GM03348 (cell line): ENCODE results near the gene SSR3.
"Not testable (repeated sequence)": the region's sequence is repeated elsewhere in the genome, so short reads cannot be mapped to it uniquely, and the experiment has no call there.

Experiments
- DNase-seq: peaks from one replicate; pipeline ENCODE4 v3.0.0; 2012; ENCODE audit warnings: low spot score

The SSR3 gene

GRCh38 chr3:156554842-156555687 lies at the start of gene SSR3:
Gene SSR3 (minus strand): TSS chr3:156555117. CDS start chr3:156555089, 28 bp downstream.
- peak; percentile 98 for DNase-seq

- no peak for DNase-seq
Measured at GRCh38 chr3:156604064-156604641, 49.2 kb upstream of the SSR3 start.

DNA sequence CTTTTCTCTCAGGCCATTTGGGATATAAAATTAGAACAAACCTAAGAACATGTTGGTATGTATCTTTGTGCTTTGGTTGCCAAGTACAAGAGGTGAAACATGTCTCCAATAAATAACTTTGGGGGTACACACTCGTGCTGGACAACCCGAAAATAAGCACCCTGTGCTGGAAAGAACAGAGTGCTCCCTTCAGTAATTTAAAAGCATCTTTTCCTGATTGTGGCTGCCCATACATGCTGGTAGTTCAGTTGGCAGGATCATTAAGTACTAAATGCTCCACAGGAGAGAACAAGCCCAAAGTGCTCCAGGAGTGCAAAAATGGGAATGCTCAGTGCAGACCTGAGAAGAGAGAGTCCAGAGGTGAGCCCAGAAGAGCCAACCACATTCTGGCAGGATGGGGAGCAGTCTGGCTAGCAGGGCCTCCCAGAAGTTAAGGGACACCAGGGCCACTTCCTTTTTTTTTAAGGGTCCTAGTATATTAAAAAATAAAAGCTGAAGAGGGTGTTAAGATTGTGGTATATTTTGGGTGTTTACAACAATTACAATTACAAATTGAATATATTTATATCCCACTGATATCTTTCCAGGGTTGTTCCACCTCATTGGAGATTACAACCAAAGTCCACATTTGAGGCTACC lies 48.6 kb upstream of the SSR3 start:
- DNase-seq = no peak

- no peak for DNase-seq
Measured at GRCh38 chr3:156602424-156602823, 47.5 kb upstream of the SSR3 start.

DNA sequence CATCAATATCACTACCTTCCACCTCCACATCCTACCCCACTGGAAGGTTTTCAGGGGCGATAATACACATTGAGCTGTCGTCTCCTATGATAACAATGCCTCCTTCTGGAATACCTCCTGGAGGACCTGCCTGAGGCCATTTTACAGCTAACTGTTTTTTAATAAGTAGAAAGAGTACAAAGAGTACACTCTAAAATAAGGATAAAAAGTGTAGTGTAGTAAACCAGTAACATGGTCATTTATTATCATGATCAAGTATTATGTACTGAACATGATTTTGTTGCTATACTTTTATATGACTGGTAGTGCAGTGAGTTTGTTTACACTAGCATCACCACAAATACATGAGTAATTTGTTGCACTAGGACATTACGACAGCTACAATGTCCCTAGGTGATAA lies 46.6 kb upstream of the SSR3 start:
- DNase-seq = no peak

DNA sequence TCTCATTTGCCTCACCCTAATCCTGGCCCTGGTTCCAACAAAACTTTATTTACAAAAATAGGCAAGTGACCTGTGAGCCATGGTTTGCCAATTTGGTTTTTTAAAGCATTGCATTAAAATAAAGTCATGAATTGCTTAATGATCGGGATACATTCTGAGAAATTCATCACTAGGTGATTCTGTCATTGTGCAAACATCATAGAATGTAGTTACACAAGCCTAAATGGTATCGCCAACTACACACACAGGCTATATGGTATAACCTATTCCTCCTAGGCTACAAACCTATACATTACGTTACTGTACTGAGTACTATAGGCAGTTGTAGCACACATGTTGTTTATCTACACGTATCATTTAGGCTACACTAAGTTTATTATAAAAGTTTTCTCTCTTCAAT lies 45.9 kb upstream of the SSR3 start:
- no peak for DNase-seq

GRCh38 chr3:156599089-156599874 lies 44.4 kb upstream of the SSR3 start:
- DNase-seq = no peak

GRCh38 chr3:156598413-156598812 lies 43.5 kb upstream of the SSR3 start:
- DNase-seq = no peak

DNA sequence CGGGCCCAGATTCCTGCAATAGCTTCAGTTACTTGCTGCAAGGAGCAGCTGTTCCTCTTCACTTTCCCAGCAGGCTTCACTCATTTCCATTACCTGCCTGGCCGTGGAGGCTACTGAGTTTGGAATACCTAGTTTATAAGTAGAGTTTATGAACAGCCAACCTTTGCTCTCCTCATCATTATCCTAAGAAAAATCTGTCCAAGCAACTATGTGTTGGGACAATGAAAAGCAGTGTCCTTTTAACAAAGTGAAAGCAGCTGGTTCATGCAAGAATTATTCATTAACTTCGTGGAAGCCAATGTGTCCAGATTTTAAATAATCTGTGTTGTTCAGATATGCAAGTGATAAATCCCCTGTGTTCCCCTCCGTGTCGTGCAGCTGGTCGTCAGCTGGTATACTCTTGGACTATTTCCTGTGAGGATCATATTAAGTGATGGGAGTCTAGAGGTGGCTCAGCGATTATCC lies 39.3 kb upstream of the SSR3 start:
- peak; percentile 11 for DNase-seq

DNA sequence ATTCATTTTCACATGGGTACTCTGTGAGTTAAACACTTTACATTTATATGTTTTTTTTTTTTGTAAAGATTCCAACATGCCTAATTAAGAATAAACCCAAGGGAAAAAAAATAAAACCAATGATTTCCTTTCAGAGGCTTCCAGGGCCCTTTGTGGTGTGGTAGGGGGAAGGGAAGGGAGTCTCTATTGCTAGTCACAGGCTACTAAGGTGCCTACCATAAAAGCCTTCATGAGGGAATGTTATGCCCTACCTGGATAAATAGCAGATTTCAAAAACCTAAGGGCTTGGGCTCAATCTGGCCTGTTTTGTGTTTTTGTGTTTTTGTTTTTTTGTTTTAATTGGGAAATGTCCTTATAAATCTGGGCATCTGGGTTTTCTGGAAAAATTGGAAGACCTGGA lies 38.9 kb upstream of the SSR3 start:
- no peak for DNase-seq

DNA sequence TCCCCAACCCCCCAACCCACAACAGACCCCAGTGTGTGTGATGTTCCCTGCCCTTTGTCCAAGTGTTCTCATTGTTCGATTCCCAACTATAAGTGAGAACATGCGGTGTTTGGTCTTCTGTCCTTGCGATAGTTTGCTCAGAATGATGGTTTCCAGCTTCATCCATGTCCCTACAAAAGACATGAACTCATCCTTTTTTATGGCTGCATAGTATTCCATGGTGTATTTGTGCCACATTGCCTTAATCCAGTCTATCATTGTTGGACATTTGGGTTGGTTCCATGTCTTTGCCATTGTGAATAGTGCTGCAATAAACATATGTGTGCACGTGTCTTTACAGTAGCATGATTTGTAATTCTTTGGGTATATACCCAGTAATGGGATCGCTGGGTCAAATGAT lies 34.9 kb upstream of the SSR3 start:
- not testable (repeated sequence) for DNase-seq

DNA sequence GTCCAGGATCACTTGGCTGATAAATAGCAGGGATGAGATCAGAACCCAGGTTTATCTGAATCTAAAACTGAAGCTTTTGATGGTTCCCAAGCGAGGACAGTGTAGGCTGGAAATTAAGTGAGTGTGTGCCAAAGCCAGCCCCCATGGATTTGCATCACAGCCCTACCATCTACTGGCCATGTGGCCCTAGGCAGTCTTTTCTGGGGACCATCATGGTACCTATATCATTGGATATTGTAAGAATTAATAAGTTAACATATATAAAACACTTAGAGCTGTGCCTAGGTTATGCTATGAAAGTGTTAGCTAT lies 32.8 kb upstream of the SSR3 start:
- no peak for DNase-seq

DNA sequence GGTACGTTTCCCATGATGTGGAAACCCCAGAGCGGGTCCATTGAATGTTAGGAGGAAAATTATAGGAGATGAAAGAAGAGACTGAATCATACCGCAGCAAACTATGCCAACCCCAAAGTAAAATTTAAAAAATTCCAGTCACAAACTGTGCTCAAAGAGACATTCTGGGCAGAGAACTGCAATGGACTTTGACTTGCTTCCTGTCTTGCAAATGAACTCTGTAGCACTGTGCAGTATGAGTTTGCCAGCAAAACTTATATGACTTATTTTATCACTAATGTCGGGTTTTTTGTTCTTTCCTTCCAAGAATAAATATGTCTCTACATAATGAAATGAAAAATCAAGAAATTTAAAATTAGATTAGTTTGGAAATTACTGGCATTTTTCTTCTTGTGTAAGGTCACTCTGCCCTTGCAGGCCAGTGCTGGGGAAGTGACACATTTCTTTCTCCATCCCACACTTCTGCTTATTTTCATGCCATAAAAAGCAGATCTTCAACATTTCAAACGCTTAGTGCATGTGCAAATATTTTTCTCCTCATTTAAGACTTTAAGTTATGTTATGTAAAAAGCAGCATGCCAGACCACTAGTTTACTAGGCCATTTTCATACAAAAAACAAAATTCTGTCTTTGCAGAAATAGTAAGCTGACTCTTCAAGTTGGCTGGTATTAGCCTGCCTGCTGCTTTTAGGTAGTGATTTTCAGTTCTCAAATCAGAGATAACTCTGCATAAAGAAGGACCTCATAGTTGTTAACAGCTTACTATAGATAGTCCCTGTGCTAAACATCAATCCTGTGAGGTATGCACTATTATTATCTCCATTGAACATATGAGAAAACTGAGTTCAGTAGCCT lies 32.2 kb upstream of the SSR3 start:
- DNase-seq = no peak

DNA sequence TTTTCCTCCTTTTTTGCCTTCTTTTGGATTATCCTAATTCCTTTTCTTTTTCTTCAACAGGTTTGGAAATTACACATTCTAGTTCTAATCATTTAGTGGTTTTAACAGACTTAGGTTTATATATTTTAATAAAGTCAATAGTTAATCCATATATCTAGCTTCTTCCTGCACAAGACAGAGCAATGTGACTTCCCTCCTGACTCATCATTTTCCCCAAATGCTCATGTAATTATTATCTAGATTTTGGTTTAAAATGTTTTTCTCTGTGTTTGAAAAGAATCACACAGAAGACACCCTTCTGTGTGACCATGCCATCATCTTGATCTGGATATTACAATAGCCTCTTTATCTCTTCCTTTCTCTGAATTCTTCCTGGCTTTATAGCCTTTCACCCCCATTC lies 28.6 kb upstream of the SSR3 start:
- DNase-seq = no peak

DNA sequence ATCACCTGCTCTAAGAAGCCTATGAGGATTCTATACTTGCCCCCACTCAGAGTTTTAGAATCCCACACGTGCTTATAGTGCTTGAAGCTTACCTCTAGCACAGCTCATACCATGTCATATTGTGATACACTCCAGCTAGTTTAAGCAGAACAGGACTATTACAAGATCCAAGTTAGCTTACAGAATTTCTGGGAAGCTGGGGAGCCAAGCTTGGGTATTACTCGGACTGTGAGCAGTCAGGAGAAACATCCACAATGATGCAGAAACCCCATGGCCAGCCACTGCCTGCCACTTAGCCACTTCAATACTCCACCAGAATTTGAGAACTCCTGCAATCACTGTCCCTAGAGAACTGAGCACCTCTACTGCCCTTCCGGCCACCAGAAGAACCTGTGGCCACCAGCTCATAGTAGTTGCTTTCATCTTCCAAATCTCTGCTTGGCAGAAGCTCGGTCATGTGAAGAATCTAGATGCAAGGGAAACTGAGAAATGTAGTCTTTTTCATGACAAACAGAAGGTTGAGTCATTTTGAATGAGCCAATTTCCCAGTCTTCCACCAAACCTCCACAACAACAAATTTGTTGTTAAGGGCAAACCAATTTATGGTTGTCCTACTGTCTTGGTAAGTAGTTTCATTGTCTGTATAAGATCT lies 27.7 kb upstream of the SSR3 start:
- DNase-seq = no peak

- DNase-seq = no peak
Measured at GRCh38 chr3:156581954-156582353, 27.0 kb upstream of the SSR3 start.

- DNase-seq = no peak
Measured at GRCh38 chr3:156581033-156581432, 26.1 kb upstream of the SSR3 start.

DNA sequence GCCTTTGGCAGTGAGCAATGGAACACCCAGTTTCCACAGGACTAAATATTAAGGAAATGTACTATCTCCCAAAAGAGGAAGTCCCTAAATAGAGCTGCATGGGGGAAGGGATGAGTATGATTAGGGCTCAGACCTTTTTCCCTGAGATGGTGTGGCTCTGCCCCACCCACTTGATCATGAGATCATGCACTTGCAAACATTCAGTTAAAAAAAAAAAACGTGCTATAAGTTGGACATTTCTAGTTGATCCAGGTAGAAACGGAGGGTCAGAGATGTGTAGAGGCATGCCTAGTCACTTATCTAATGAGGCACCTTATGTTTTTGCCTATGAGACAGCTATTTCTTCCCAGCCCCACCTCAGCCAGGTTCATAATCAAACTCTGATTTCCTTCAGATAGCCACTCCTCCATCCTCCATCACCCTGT lies 24.5 kb upstream of the SSR3 start:
- no peak for DNase-seq

GRCh38 chr3:156577736-156578135 lies 22.8 kb upstream of the SSR3 start:
- DNase-seq = peak; percentile 30

DNA sequence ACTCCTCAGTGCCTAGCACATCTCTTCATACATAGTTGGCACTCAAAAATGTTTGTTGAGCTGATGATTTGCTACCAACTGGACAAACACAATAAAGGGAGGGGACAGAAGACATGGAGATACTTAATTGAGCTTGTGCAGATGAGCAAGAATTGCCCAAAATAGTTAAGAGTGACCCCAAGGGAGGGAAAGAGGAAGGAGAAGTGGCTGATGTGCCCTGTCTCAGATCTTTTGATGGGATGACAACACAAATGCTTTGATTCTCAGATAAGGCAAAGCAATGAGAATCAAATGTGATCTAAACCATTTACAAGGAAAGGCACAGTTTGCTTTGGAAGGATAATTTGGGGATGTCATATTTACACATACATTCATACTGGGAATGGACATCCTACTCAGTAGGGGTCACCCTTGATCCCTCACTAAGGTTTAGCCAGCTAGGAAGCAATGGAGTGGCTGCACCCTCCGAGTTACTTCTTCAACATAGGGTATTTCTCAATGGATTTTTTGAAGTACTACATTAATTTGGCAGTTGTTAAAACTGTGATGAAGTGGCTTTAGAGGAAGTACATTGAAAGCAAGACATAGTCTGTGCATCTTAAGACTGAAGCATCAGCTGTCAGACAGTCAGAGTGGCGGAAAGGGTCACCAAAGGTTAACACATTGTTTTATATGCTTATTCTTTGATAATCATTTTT lies 21.9 kb upstream of the SSR3 start:
- no peak for DNase-seq
